Activated CD4-positive, alpha-beta memory T cell treated with anti-CD3 and anti-CD28 coated beads, Interleukin-2, amount 10 ng/mL, durations not matched to agents 7 days and 5 days (primary cell): ENCODE results near the gene PLEKHG4. TPM values are rescaled to one million over a fixed set of nuclear protein-coding genes. Genes with fewer than 3 reads are reported as not detected.

Source experiments
- CTCF ChIA-PET: fragments of 350-600 bp; sonication (Branson Sonifier 250); formaldehyde crosslinking; loops from one replicate; lab custom pipeline; 2021; ENCODE audit warnings: antibody characterized with exemption, inconsistent platforms; lab: Charles Lee
- POLR2A ChIA-PET: fragments of 350-600 bp; sonication (Branson Sonifier 250); formaldehyde crosslinking; loops from one replicate; lab custom pipeline; 2021; ENCODE audit warnings: antibody characterized with exemption; lab: Charles Lee
- DNase-seq: peaks from one replicate; pipeline ENCODE4 v3.0.0-alpha.2; 2020
- H3K27ac Mint-ChIP-seq: one replicate; pipeline ENCODE4 v1.8.0; 2021; ENCODE audit warnings: mild to moderate bottlenecking, mixed read lengths
- H3K27me3 Mint-ChIP-seq: one replicate; pipeline ENCODE4 v1.8.0; 2021; ENCODE audit warnings: mixed read lengths
- H3K36me3 Mint-ChIP-seq: one replicate; pipeline ENCODE4 v1.8.0; 2021; ENCODE audit warnings: low read depth, mixed read lengths
- H3K4me1 Mint-ChIP-seq: one replicate; pipeline ENCODE4 v1.8.0; 2021; ENCODE audit warnings: mixed read lengths
- H3K4me3 Mint-ChIP-seq: one replicate; pipeline ENCODE4 v1.8.0; 2021; ENCODE audit warnings: mild to moderate bottlenecking, mixed read lengths
- H3K9me3 Mint-ChIP-seq: one replicate; pipeline ENCODE4 v1.8.0; 2021; ENCODE audit warnings: mixed read lengths
- total RNA-seq, 2 experiments: library from RNA; stranded (reverse); gene quantifications; one replicate each; pipeline ENCODE4 v1.2.3, GENCODE V29; 2021

The PLEKHG4 gene
- total RNA-seq, 2 experiments from 2014 or later = 9.2 to 10.9 TPM

- DNase-seq = no peak
- peaks cover 12% of the 10 kb centered on the region for H3K36me3 Mint-ChIP-seq
- no peaks in the 10 kb centered on the region for H3K27me3 Mint-ChIP-seq
- H3K4me3 Mint-ChIP-seq = no peak overlapping the region
- no peak overlapping the region for H3K27ac Mint-ChIP-seq
- H3K4me1 Mint-ChIP-seq = peaks cover 24% of the 10 kb centered on the region
- POLR2A ChIA-PET = no interaction called here
- CTCF ChIA-PET = no interaction called here
- H3K9me3 Mint-ChIP-seq = no peaks in the 10 kb centered on the region
These were observed 4.0 kb upstream of the PLEKHG4 start for GRCh38 chr16:67275321-67275720.

- POLR2A ChIA-PET = interaction anchor here (0.6 to 2.3 kb wide), 3 partner anchors 9 to 54 kb away, joined by 3 to 6 read pairs (median 3); no protein-coding TSS in a partner anchor
- H3K4me1 Mint-ChIP-seq = peaks cover 24% of the 10 kb centered on the region
- H3K4me3 Mint-ChIP-seq = peak overlapping the region; percentile 59
- peaks cover 12% of the 10 kb centered on the region for H3K36me3 Mint-ChIP-seq
- H3K27ac Mint-ChIP-seq = peak overlapping the region; percentile 38
- CTCF ChIA-PET = interaction anchor here (1.1 to 2.7 kb wide), 4 partner anchors 8 to 122 kb away, joined by 3 to 15 read pairs (median 6); no protein-coding TSS in a partner anchor
- no peaks in the 10 kb centered on the region for H3K9me3 Mint-ChIP-seq
- no peaks in the 10 kb centered on the region for H3K27me3 Mint-ChIP-seq
- no peak for DNase-seq
These were observed 1.9 kb upstream of the PLEKHG4 start for GRCh38 chr16:67277294-67277998.

- no peak for DNase-seq
- Mint-ChIP-seq H3K27ac (peak overlapping the region; percentile 69), H3K4me1 (peaks cover 24% of the 10 kb centered on the region), H3K27me3 (no peaks in the 10 kb centered on the region), H3K9me3 (no peaks in the 10 kb centered on the region), H3K36me3 (peaks cover 12% of the 10 kb centered on the region), H3K4me3 (peak overlapping the region; percentile 82)
- CTCF ChIA-PET = interaction anchor here (0.7 to 2.7 kb wide), 12 partner anchors 8 to 121 kb away, joined by 3 to 15 read pairs (median 4); partner anchors contain the start of genes FHOD1, SLC9A5 and TMEM208
- POLR2A ChIA-PET = interaction anchor here (0.6 to 2.3 kb wide), 6 partner anchors 8 to 178 kb away, joined by 3 to 9 read pairs (median 5); partner anchors contain the start of genes FHOD1 and SLC9A5
These were observed 1.1 kb upstream of the PLEKHG4 start for GRCh38 chr16:67277999-67278772.

- Mint-ChIP-seq H3K27me3 (no peaks in the 10 kb centered on the region), H3K36me3 (peaks cover 12% of the 10 kb centered on the region), H3K9me3 (no peaks in the 10 kb centered on the region), H3K4me3 (peak overlapping the region; percentile 82), H3K27ac (peak overlapping the region; percentile 69), H3K4me1 (peaks cover 24% of the 10 kb centered on the region)
- peak; percentile 62 for DNase-seq
- ChIA-PET POLR2A (interaction anchor here (0.8 to 2.3 kb wide), 4 partner anchors 8 to 31 kb away, joined by 4 to 9 read pairs (median 7); partner anchors contain the start of genes FHOD1 and SLC9A5), CTCF (interaction anchor here (1.0 to 2.7 kb wide), 11 partner anchors 9 to 121 kb away, joined by 3 to 15 read pairs (median 4); partner anchors contain the start of genes FHOD1, SLC9A5 and TMEM208)
These were observed 498 bp upstream of the PLEKHG4 start for GRCh38 chr16:67278773-67279295.

GRCh38 chr16:67280090-67281015 is 1.0 kb downstream of the PLEKHG4 start:
- H3K27me3 Mint-ChIP-seq = no peaks in the 10 kb centered on the region
- peak overlapping the region; percentile 27 for H3K4me3 Mint-ChIP-seq
- CTCF ChIA-PET = interaction anchor here (0.7 to 1.8 kb wide), 8 partner anchors 13 to 364 kb away, joined by 3 to 9 read pairs (median 3); partner anchors contain the start of genes KCTD19 and LRRC36
- DNase-seq = no peak
- POLR2A ChIA-PET = interaction anchor here (1.3 to 1.8 kb wide), 3 partner anchors 9 to 36 kb away, joined by 4 read pairs; no protein-coding TSS in a partner anchor
- peaks cover 22% of the 10 kb centered on the region for H3K4me1 Mint-ChIP-seq
- no peak overlapping the region for H3K27ac Mint-ChIP-seq
- H3K9me3 Mint-ChIP-seq = no peaks in the 10 kb centered on the region
- peaks cover 12% of the 10 kb centered on the region for H3K36me3 Mint-ChIP-seq

- H3K9me3 Mint-ChIP-seq = no peaks in the 10 kb centered on the region
- POLR2A ChIA-PET = interaction anchor here (0.7 to 1.8 kb wide), 3 partner anchors 11 to 121 kb away, joined by 3 to 4 read pairs (median 4); no protein-coding TSS in a partner anchor
- no peak overlapping the region for H3K27ac Mint-ChIP-seq
- peaks cover 6% of the 10 kb centered on the region for H3K36me3 Mint-ChIP-seq
- peaks cover 16% of the 10 kb centered on the region for H3K4me1 Mint-ChIP-seq
- CTCF ChIA-PET = interaction anchor here (0.7 to 1.8 kb wide), 4 partner anchors 44 to 365 kb away, joined by 3 to 9 read pairs (median 4); no protein-coding TSS in a partner anchor
- H3K4me3 Mint-ChIP-seq = no peak overlapping the region
- DNase-seq = no peak
- no peaks in the 10 kb centered on the region for H3K27me3 Mint-ChIP-seq
These were observed 2.5 kb downstream of the PLEKHG4 start for GRCh38 chr16:67281536-67282446.

- ChIA-PET POLR2A (interaction anchor here (0.7 kb wide), 1 partner anchor 122 kb away, joined by 3 read pairs; no protein-coding TSS in a partner anchor), CTCF (no interaction called here)
- peaks cover 12% of the 10 kb centered on the region for H3K4me1 Mint-ChIP-seq
- H3K27me3 Mint-ChIP-seq = no peaks in the 10 kb centered on the region
- no peaks in the 10 kb centered on the region for H3K9me3 Mint-ChIP-seq
- DNase-seq = no peak
- no peak overlapping the region for H3K4me3 Mint-ChIP-seq
- H3K27ac Mint-ChIP-seq = no peak overlapping the region
- peaks cover 4% of the 10 kb centered on the region for H3K36me3 Mint-ChIP-seq
These were observed 3.1 kb downstream of the PLEKHG4 start for GRCh38 chr16:67282447-67282805.

- ChIA-PET POLR2A (no interaction called here), CTCF (no interaction called here)
- no peak for DNase-seq
- no peaks in the 10 kb centered on the region for H3K9me3 Mint-ChIP-seq
- H3K36me3 Mint-ChIP-seq = no peaks in the 10 kb centered on the region
- H3K27me3 Mint-ChIP-seq = no peaks in the 10 kb centered on the region
- no peak overlapping the region for H3K27ac Mint-ChIP-seq
- H3K4me3 Mint-ChIP-seq = no peak overlapping the region
- H3K4me1 Mint-ChIP-seq = peaks cover 6% of the 10 kb centered on the region
These were observed 3.9 kb downstream of the PLEKHG4 start for GRCh38 chr16:67283039-67283825.

- no peak overlapping the region for H3K27ac Mint-ChIP-seq
- DNase-seq = no peak
- H3K4me3 Mint-ChIP-seq = no peak overlapping the region
- ChIA-PET CTCF (interaction anchor here (0.6 to 1.0 kb wide), 2 partner anchors 144 to 293 kb away, joined by 3 to 4 read pairs; no protein-coding TSS in a partner anchor), POLR2A (no interaction called here)
- H3K27me3 Mint-ChIP-seq = no peaks in the 10 kb centered on the region
- H3K9me3 Mint-ChIP-seq = no peaks in the 10 kb centered on the region
- H3K36me3 Mint-ChIP-seq = no peaks in the 10 kb centered on the region
- H3K4me1 Mint-ChIP-seq = peaks cover 4% of the 10 kb centered on the region
These were observed 4.7 kb downstream of the PLEKHG4 start for GRCh38 chr16:67283826-67284555.
